Measurements from ENCODE around the gene ERMAP.

GRCh38 chr1:42837709-42838108 lies 20.8 kb downstream of the ERMAP start:
- TF ChIP-seq CTCF (IDR thresholded peaks at IDR 0.05 in 4 of 5, conservative IDR thresholded peaks at IDR 0.05 in 1 of 5) (no peak), POLR2A (IDR thresholded peaks at IDR 0.05) (no peak)

Data from gastrocnemius medialis (tissue), 4 donors.